NCI-H774 (cell line): ENCODE results near the gene CXCL9.
"Not testable (repeated sequence)": the region's sequence is repeated elsewhere in the genome, so short reads cannot be mapped to it uniquely, and the experiment has no call there.

Source experiments
- DNase-seq: peaks from one replicate; lab custom pipeline; 2025; lab: John Stamatoyannopoulos, UW

Gene CXCL9

DNA sequence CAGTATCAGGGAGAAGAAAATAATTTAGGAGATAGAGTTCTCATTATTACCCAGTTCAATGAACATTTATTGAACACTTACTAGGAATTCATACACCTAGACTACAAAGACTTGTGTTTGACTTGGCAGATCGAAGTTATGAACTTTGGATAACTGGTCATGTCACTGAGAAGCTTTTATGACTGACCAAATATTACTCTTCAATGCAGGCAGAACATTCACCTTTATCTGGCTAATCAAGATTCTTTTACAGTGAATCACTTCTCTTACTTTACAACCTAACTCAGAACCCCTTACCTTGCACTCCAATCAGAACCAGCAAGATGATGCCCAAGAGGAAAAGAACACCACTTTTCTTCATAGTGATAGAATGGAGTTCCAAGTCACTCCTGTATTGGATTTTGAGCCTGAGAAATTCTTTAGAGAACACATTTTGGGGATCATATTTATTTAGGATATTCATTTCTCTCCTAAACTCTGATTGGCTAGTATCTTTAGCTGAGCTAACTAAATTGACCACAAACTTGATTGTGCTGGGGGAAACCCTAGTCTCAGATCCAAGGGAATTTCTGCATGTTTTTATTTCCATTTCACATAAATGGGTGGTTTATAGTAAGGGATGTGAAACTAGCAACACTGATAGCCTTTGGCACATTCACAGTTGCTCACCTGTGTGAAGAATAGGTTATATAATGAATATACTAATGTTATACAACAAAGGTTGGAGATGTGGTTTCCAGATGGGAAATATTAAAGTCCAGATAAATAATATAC, at the start of gene CXCL9:
TSS of gene CXCL9 (minus strand) at position 421 of the 774 bp plus-strand sequence. CDS start at position 361, 60 bp downstream.
- no peak for DNase-seq

DNA sequence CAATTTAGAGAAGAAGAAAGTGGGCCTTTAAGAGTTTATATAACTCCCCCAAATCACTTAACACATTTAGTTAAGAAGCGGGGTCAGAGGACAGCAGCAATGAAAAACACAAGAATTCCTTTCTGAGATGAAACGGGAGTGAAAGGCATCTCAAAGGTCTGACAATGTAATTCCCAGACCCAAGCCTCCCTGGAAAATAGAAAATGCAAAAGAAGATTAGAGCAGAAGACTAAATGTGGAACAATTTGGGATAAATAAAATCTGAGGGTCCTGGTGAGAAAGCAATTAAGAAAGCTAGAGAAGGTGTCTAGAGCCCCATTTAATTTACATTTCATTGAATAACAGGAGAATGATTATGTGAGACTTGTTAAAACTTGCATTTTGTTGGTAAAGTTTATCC, 48.1 kb upstream of the CXCL9 start:
- DNase-seq: no peak

DNA sequence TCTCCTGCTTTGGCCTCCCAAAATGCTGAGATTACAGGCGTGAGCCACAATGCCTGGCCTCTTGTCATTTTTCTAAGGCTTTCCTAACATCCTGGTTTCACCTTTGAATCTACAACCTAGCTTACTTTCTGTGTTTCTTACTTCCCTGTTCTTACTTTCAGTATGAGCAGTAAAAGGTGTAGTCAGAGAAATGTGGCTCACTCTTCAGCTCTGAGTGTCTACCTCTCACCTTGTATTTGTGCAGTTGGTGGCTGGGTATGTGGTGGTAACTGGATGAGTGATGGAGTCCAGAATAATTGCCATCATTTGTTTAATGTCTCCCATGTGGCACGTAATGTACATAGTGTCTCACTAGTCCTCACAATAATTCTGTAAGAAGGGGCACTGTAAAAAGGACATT, 47.7 kb upstream of the CXCL9 start:
- DNase-seq: peak; percentile 57

GRCh38 chr4:76053730-76054129, 46.4 kb upstream of the CXCL9 start:
- no peak for DNase-seq

- DNase-seq: not testable (repeated sequence)
Measured at GRCh38 chr4:76050560-76051050, 43.3 kb upstream of the CXCL9 start.

- not testable (repeated sequence) for DNase-seq
Measured at GRCh38 chr4:76049860-76050416, 42.6 kb upstream of the CXCL9 start.

GRCh38 chr4:76044686-76045085, 37.4 kb upstream of the CXCL9 start:
- not testable (repeated sequence) for DNase-seq

GRCh38 chr4:76043306-76043705, 36.0 kb upstream of the CXCL9 start:
- DNase-seq: not testable (repeated sequence)

DNA sequence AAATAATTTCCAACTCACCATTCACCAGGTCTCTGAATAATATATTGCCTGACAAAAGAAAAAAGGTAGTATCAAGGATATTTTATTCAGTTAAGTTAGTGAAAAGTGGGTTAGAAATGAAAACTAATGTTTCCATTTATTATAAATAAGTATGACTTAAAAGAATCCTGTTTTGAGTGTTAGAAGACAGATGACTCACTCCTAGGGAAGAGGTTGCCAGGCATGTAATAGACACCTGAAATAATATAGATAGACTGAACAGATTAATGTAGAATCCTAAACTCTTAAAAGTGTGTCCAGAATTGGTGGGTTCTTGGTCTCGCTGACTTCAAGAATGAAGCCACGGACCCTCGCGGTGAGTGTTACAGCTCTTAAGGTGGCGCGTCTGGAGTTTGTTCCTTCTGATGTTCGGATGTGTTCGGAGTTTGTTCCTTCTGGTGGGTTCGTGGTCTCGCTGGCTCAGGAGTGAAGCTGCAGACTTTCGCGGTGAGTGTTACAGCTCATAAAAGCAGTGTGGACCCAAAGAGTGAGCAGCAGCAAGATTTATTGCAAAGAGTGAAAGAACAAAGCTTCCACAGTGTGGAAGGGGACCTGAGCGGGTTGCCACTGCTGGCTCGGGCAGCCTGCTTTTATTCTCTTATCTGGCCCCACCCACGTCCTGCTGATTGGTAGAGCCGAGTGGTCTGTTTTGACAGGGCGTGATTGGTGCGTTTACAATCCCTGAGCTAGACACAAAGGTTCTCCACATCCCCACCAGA, 35.1 kb upstream of the CXCL9 start:
- DNase-seq: not testable (repeated sequence)

DNA sequence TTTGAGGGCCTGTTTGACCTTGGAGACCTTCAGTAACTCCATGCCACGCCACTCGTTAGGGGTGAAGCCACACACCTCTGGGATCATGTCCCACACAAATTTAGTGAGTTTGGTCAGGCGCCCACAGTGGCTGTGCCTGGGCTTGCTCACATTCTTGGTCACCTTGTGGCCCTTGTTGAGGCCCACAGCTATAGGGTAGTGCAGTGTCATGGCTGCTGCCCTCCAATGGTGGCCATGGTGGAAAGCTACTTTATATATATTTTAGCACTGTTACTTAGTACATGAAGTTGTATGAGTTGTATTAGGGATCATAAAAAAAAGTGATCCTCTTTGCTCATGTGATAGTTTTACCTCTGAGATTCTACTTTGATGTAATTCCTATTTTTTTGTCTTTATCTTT, 29.5 kb upstream of the CXCL9 start:
- DNase-seq: no peak

DNA sequence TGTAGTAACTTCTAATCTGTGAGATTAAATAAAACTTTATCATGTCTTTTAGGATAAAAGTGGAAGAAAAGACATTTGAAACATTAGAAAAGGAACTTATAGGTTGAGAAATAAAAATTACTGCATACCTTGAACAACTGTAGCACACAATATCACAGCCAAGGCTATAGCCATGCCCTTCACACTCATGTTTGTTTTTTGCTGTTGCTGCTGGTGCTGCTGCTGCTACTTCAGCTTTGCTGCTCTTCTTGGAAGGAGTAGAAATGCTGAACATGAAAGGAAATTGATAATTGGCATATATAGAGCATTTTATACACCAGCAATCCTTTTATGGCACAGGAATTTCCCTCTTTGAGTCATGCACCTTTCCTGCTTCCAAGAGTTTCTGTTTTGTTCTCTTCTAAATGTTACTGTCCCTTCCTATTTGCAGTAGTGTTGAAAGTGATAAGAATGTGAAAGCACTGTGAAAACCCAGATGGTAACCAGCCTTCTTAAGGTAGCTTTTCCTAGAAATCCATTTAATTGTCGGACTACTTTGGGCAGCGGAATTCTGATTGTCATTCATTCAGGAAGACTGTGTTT, 28.6 kb upstream of the CXCL9 start, which contains the start of gene CXCL11:
TSS of gene CXCL11 (minus strand) at position 272 of the 582 bp plus-strand sequence. CDS start at position 189, 83 bp downstream.
- no peak for DNase-seq

GRCh38 chr4:76035141-76035540, 27.8 kb upstream of the CXCL9 start:
- DNase-seq: no peak

DNA sequence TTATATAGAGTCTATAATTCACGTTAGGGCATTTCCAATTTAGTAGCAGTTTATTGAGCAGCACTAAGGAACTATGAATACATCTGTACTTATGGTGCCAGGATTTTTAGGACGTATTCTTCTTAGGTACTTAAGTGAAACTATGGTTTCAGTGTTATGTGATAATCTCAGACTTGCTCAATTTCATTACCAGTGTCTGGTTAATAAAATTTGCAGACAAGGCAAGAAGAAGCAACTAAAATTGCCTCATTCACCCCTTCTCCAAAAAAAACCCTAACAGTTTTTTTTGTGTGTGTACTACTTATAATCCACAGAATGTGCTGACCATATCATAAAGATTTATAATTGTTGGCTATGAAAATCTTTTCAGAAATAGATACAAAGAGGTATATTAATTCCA, 22.0 kb upstream of the CXCL9 start:
- DNase-seq: no peak

GRCh38 chr4:76028350-76028765, 21.0 kb upstream of the CXCL9 start:
- DNase-seq: peak; percentile 27

- DNase-seq: no peak
Measured at GRCh38 chr4:76024065-76024464, 16.8 kb upstream of the CXCL9 start.

- no peak for DNase-seq
Measured at GRCh38 chr4:76023389-76023788, 16.1 kb upstream of the CXCL9 start, which contains the start of gene CXCL10. CXCL10 (minus strand) TSS chr4:76023497; CDS start chr4:76023431, 66 bp downstream.

- DNase-seq: no peak
Measured at GRCh38 chr4:76022677-76023076, 15.4 kb upstream of the CXCL9 start.

DNA sequence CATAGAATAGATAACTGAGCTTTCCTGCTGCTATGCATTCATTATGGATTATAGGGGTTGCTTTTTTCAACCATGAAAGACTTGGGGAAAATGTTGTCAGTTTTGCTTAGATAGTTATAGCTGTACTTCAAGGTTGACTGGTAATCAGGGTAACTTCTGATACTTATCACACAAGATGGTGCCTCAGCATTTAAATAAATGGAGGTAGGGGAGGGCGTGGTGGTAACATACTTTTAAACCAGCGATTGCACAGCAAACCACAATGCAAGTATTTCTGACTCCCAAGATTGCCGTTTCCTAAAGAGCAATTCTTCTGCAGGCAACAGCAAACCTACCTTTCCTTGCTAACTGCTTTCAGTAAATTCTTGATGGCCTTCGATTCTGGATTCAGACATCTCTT, 14.7 kb upstream of the CXCL9 start:
- no peak for DNase-seq

DNA sequence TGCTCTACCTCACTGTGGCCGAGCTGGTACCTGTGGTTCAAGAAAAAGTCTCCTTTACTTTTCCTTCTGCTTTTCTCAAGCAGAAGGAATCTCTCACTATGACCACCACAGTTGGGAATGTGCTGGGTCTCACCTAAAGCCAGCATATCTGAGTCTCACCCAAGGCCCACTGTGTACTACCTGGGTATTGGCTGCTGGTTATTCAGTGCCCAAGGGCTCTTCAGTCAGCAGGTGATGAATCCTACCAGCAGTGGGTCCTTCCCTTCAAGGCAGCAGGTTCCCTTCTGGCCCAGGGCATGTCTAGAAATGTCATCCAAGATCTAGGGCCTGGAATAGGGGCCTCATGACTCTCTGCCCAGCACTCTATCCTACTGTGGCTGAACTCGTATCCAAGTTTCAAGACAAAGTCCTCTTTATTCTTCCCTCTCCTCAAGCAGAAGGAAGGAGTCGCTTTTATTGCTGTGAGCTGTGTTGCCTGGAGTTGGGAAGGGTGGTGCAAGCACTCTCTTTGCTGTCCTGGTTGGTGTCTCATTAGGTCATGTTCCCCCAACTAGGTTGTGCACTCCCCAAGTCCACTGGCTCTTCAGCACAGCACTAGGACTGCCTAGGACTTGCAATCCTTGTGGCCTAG, 9.9 kb upstream of the CXCL9 start:
- DNase-seq: no peak

DNA sequence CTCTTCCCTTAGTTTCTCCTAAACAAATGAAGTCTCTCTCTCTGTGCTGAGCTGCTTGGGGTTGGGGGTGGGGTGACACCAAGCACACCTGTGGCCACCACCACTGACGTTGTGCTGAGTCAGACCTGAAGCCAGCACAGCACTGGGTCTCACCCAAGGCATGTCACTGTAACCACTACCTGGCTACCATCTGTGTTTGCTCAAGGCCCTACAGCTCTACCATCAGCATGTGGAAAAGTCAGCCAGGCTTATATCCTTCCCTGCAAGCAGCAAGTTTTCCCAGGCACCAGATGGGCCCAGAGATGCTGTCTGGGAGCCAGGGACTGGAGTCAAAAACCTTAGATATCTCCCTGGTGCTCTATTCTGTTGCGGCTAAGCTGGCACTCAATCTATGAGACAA, 9.1 kb upstream of the CXCL9 start:
- DNase-seq: no peak

DNA sequence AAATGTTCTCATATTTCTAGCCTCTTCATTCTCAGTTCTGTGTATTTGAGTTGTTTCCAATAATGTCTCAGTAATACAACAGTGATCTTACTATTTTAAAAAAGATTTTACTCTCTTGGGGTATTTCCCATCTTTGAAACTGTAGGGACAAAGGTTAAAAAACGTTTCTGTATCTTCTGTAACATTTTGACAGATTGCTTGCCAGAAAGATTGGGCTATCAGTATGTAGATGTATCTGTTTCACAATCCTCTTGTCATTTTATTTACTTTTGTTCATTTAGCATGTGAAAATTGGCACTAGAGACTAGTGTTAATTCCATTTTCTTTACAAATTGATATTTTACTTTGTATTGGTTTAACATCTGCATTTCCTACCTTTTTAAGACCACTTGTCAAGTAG, 6.2 kb upstream of the CXCL9 start:
- no peak for DNase-seq

DNA sequence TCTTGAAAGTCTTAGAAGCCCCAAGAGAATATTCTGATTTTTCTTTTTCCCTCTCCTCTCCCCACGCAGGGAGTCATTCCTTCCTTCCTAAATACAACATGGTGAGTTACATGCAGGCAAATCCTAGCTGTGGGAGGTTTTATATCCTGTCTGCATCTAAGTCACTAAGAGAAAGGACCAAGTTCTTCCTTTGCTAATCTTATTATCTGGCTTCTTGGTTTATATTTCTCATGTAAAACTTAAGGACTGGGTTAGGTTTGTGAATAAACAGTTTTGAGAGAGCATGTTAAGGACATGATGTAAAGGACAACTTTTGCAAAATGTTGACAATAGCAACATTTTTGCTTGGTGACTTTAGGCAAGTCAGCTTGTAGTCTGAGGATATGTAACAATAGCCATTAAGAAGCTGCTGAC, 5.1 kb upstream of the CXCL9 start:
- no peak for DNase-seq
